LNCAP (cell line): Measurements from ENCODE around the gene PHC3.

ENCODE experiments used
- CTCF ChIP-seq: fragments of 450-650 bp; IDR thresholded peaks from 2 replicates; pipeline ENCODE4 v1.5.1; 2017; ENCODE audit warnings: mild to moderate bottlenecking

PHC3 gene

GRCh38 chr3:170171563-170171962, 10.0 kb downstream of the PHC3 start:
- TF ChIP-seq CTCF: no peak

- TF ChIP-seq CTCF: no peak
Observed at GRCh38 chr3:170164717-170165116, 16.8 kb downstream of the PHC3 start.

GRCh38 chr3:170163956-170164645, 17.4 kb downstream of the PHC3 start:
- TF ChIP-seq CTCF: no peak

GRCh38 chr3:170162630-170163029, 18.9 kb downstream of the PHC3 start:
- no peak for TF ChIP-seq CTCF

GRCh38 chr3:170162052-170162451, 19.5 kb downstream of the PHC3 start:
- TF ChIP-seq CTCF: no peak

GRCh38 chr3:170159933-170160332, 21.6 kb downstream of the PHC3 start:
- no peak for TF ChIP-seq CTCF

- no peak for TF ChIP-seq CTCF
Observed at GRCh38 chr3:170159459-170159858, 22.1 kb downstream of the PHC3 start.

GRCh38 chr3:170155604-170156003, 25.9 kb downstream of the PHC3 start:
- TF ChIP-seq CTCF: no peak
